ENCODE results near the gene CAMK2N2. TPM values are rescaled to one million over a fixed set of nuclear protein-coding genes. Genes with fewer than 3 reads are reported as not detected.

CAMK2N2 gene
- total and polyA plus RNA-seq, 2 donors (not counting 1 experiment from before 2014, with no cell fraction given): not detected

DNA sequence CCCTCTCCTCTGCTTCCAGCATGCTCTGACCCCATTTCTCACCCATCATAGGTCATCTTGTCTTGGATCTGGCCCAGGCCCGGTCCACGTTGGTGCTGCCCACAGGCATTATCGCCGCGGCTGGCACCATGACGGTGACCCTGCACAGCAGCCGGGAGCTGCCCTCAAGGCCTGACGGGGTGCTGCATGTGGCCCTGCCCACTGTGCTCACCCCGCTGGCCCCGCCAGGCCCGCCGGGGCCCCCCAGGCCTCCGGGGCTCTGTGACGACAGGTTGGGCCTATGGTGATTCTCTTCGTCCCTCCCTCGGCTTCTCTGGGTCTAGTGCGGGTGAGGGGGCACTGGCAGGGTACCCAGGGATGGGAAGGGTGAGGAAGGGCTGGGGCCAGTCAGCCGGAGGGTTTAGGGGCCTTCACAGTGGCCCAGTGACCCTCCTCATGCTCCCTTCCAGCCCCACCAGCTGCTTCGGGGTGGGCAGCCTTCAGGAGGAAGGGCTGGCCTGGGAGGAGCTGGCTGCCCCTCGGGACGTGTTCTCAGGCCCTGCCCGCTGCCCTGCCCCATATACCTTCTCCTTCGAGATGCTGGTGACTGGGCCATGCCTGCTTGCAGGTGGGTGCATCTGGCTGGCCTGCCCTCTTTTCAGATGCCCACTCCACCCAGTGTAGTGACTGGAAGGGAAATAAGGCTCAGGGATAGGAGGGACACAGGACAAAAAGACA is 28.1 kb downstream of the CAMK2N2 start:
- CTCF ChIA-PET: interaction anchor here (1.1 kb wide), 1 partner anchor 16 kb away, joined by 3 read pairs; the partner anchor contains the start of gene EEF1AKMT4
- H3K27me3 ChIP-seq (replicated peaks in 1 of 4; ENCODE audit: control extremely low read depth in 1 of 4, control insufficient read depth in 3 of 4, insufficient read depth in 4 of 4, low read length in 3 of 4): peaks cover 0 to 56% (median 30%) of the 10 kb centered on the region in 4 experiments
- H3K9ac ChIP-seq (ENCODE audit: low read length): no peak overlapping the region
- no peaks in the 10 kb centered on the region for H3K36me3 ChIP-seq (replicated peaks in 1 of 2; ENCODE audit: control extremely low read depth in 1 of 2, control insufficient read depth in 1 of 2, extremely low read depth in 1 of 2, insufficient read depth in 2 of 2, low read length in 1 of 2)
- peaks cover 0 to 3% (median 0%) of the 10 kb centered on the region in 3 donors for H3K9me3 ChIP-seq (ENCODE audit: control extremely low read depth in 1 of 3, control insufficient read depth in 2 of 3, insufficient read depth in 1 of 3, low read length in 2 of 3)
- H3K27me3 Mint-ChIP-seq: peaks cover 30% of the 10 kb centered on the region
- WGBS (ENCODE audit: insufficient coverage): 94% methylated on average over 22 of the region's 23 CpGs
- intact Hi-C loops (cut with micrococcal nuclease): no loop called here
- no peak for DNase-seq
- H4K20me1 ChIP-seq (ENCODE audit: control insufficient read depth, insufficient read depth, low read length, poor library complexity, severe bottlenecking): no peaks in the 10 kb centered on the region
- H3K79me2 ChIP-seq (ENCODE audit: control insufficient read depth, insufficient read depth, low read length): no peaks in the 10 kb centered on the region
- H2AFZ ChIP-seq (ENCODE audit: insufficient read depth, low read depth, low read length, poor library complexity, severe bottlenecking): no peak overlapping the region
- no peaks in the 10 kb centered on the region for H3K9me3 Mint-ChIP-seq (ENCODE audit: insufficient read depth)
- peaks cover 15 to 25% of the 10 kb centered on the region in 2 donors for H3K4me1 ChIP-seq (ENCODE audit: control insufficient read depth in 2 of 2, insufficient read depth in 2 of 2, low read length in 2 of 2)
- POLR2A ChIA-PET: no interaction called here
- no peak overlapping the region for H3K4me2 ChIP-seq (replicated peaks; ENCODE audit: low read depth, low read length, poor library complexity, severe bottlenecking)
- ATAC-seq (ENCODE audit: low read depth): no peak
- H3K4me1 Mint-ChIP-seq: peaks cover 19% of the 10 kb centered on the region
- no peak for TF ChIP-seq EZH2 (IDR thresholded peaks at IDR 0.05; ENCODE audit: borderline replicate concordance, insufficient read depth, low read depth, low read length, poor library complexity, severe bottlenecking)
- TF ChIP-seq, protein P1, sequence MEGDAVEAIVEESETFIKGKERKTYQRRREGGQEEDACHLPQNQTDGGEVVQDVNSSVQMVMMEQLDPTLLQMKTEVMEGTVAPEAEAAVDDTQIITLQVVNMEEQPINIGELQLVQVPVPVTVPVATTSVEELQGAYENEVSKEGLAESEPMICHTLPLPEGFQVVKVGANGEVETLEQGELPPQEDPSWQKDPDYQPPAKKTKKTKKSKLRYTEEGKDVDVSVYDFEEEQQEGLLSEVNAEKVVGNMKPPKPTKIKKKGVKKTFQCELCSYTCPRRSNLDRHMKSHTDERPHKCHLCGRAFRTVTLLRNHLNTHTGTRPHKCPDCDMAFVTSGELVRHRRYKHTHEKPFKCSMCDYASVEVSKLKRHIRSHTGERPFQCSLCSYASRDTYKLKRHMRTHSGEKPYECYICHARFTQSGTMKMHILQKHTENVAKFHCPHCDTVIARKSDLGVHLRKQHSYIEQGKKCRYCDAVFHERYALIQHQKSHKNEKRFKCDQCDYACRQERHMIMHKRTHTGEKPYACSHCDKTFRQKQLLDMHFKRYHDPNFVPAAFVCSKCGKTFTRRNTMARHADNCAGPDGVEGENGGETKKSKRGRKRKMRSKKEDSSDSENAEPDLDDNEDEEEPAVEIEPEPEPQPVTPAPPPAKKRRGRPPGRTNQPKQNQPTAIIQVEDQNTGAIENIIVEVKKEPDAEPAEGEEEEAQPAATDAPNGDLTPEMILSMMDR (IDR thresholded peaks at IDR 0.05): no peak
- H3K4me3 Mint-ChIP-seq: no peak overlapping the region
- H3K27ac ChIP-seq (ENCODE audit: low read length in 2 of 2): no peak overlapping the region
- H3K27ac Mint-ChIP-seq: no peak overlapping the region
- H3K4me3 ChIP-seq (ENCODE audit: control extremely low read depth in 1 of 5, extremely low read depth in 1 of 5, insufficient read depth in 1 of 5, low read depth in 2 of 5, low read length in 4 of 5): no peak overlapping the region

DNA sequence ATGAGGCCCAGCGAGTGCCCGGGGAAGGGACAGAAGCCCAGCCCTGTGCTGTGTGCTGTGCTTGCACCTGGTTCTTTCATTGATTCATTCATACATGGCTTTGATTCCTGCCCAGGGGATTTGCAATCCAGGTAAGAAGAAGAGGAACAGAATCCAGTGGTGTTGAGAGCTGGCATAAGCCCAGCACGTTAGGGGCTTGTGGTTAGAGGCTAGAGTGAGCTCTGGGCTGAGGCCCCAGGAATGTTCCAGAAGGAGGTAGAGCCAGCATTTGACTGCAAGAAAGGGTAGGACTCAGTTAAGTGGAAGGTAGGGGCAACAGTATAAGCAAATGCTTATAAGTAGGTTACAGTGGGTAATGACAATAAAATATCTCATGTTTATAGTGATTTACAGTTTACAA is 29.7 kb downstream of the CAMK2N2 start:
- intact Hi-C loops (cut with micrococcal nuclease): no loop called here
- H3K27me3 Mint-ChIP-seq: peaks cover 39% of the 10 kb centered on the region
- CTCF ChIA-PET: interaction anchor here (0.7 kb wide), 1 partner anchor 9 kb away, joined by 4 read pairs; no protein-coding TSS in a partner anchor

More for the DNA sequence above, 29.7 kb downstream of the CAMK2N2 start:
- Histone ChIP-seq H3K4me1 (ENCODE audit: control insufficient read depth in 2 of 2, insufficient read depth in 2 of 2, low read length in 2 of 2) (peaks cover 15 to 25% of the 10 kb centered on the region in 2 donors), H3K4me2 (replicated peaks; ENCODE audit: low read depth, low read length, poor library complexity, severe bottlenecking) (no peak overlapping the region), H3K36me3 (replicated peaks in 1 of 2; ENCODE audit: control extremely low read depth in 1 of 2, control insufficient read depth in 1 of 2, extremely low read depth in 1 of 2, insufficient read depth in 2 of 2, low read length in 1 of 2) (no peaks in the 10 kb centered on the region), H3K9me3 (ENCODE audit: control extremely low read depth in 1 of 3, control insufficient read depth in 2 of 3, insufficient read depth in 1 of 3, low read length in 2 of 3) (peaks cover 0 to 3% (median 0%) of the 10 kb centered on the region in 3 donors), H3K4me3 (ENCODE audit: control extremely low read depth in 1 of 5, extremely low read depth in 1 of 5, insufficient read depth in 1 of 5, low read depth in 2 of 5, low read length in 4 of 5) (no peak overlapping the region), H2AFZ (ENCODE audit: insufficient read depth, low read depth, low read length, poor library complexity, severe bottlenecking) (no peak overlapping the region), H3K79me2 (ENCODE audit: control insufficient read depth, insufficient read depth, low read length) (no peaks in the 10 kb centered on the region), H3K27ac (ENCODE audit: low read length in 2 of 2) (no peak overlapping the region), H3K9ac (ENCODE audit: low read length) (no peak overlapping the region), H3K27me3 (replicated peaks in 1 of 4; ENCODE audit: control extremely low read depth in 1 of 4, control insufficient read depth in 3 of 4, insufficient read depth in 4 of 4, low read length in 3 of 4) (peaks cover 0 to 70% (median 35%) of the 10 kb centered on the region in 4 experiments), H4K20me1 (ENCODE audit: control insufficient read depth, insufficient read depth, low read length, poor library complexity, severe bottlenecking) (no peaks in the 10 kb centered on the region)
- TF ChIP-seq, protein P1 (IDR thresholded peaks at IDR 0.05): no peak
- TF ChIP-seq EZH2 (IDR thresholded peaks at IDR 0.05; ENCODE audit: borderline replicate concordance, insufficient read depth, low read depth, low read length, poor library complexity, severe bottlenecking): no peak
- DNase-seq: no peak
- ATAC-seq (ENCODE audit: low read depth): no peak
- POLR2A ChIA-PET: no interaction called here
- Mint-ChIP-seq H3K9me3 (ENCODE audit: insufficient read depth) (no peaks in the 10 kb centered on the region), H3K27ac (no peak overlapping the region), H3K4me1 (peaks cover 20% of the 10 kb centered on the region), H3K4me3 (peak overlapping the region; percentile 83)
- 58% methylated on average over 3 of the region's 3 CpGs for WGBS (ENCODE audit: insufficient coverage)
